ENCODE results near the gene ZBTB4.

ZBTB4 gene

DNA sequence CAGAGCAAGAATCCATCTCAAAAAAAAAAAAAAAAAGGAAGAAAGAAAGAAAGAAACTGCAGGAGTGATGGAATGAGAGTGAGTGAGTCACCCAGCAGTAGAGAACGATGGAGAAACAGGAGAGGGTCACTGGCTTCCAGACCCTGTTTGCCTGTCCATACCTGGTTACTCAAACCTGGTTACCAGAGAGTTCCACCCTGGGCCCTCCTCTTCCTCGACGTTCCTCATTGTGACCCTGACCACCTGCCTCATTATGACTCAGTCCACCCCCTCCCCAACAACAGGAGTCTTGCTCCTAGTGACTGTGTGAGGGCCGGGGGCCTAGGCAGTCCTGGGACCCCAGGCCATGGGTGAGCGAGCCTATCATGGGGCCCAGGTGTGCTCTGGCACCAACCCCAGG is 50.9 kb downstream of the ZBTB4 start, which contains the start of gene SPEM3:
Gene SPEM3 (plus strand): TSS at position 301 of the 400 bp plus-strand sequence. CDS start 46 bp downstream, at position 347.
- no peak within 1 kb of the TSS for H3K4me3 ChIP-seq (replicated peaks in 1 of 2; ENCODE audit: low read depth in 2 of 2, low read length in 2 of 2)
- TF ChIP-seq CTCF (IDR thresholded peaks at IDR 0.05; ENCODE audit: low read depth, low read length), result no peak
- no peak for DNase-seq (ENCODE audit: low read depth in 2 of 2)

GRCh38 chr17:7427549-7427948 is 51.9 kb downstream of the ZBTB4 start:
- no peak for TF ChIP-seq CTCF (IDR thresholded peaks at IDR 0.05; ENCODE audit: low read depth, low read length)
- no peak for DNase-seq (ENCODE audit: low read depth in 2 of 2)
- no peak overlapping the region for H3K4me3 ChIP-seq (replicated peaks in 1 of 2; ENCODE audit: low read depth in 2 of 2, low read length in 2 of 2)

DNA sequence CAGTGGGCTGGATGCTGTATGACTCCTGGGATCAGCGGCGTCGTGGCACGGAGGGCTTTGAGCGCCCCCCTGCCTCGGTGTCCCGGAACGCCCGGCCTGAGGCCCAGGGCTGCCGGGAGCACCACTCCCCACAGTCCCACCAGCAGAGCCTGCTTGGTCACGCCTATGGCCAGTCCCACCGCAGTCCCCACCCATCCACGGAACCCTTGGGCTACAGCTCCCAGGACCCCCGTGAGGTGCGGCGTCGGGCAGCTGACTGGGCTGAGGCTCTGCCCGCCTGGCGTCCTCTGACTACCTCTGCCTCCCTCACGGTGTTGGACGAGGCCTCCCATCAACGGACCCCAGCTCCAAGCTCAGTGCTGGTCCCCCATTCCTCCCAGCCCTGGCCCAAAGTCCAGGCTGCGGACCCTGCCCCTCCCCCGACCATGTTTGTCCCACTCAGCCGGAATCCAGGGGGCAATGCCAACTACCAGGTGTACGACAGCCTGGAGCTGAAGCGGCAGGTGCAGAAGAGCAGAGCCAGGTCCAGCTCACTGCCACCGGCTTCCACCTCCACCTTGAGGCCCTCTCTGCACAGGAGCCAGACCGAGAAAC is 52.4 kb downstream of the ZBTB4 start:
- DNase-seq (ENCODE audit: low read depth in 2 of 2), result no peak
- no peak overlapping the region for H3K4me3 ChIP-seq (replicated peaks in 1 of 2; ENCODE audit: low read depth in 2 of 2, low read length in 2 of 2)
- TF ChIP-seq CTCF (IDR thresholded peaks at IDR 0.05; ENCODE audit: low read depth, low read length), result no peak

DNA sequence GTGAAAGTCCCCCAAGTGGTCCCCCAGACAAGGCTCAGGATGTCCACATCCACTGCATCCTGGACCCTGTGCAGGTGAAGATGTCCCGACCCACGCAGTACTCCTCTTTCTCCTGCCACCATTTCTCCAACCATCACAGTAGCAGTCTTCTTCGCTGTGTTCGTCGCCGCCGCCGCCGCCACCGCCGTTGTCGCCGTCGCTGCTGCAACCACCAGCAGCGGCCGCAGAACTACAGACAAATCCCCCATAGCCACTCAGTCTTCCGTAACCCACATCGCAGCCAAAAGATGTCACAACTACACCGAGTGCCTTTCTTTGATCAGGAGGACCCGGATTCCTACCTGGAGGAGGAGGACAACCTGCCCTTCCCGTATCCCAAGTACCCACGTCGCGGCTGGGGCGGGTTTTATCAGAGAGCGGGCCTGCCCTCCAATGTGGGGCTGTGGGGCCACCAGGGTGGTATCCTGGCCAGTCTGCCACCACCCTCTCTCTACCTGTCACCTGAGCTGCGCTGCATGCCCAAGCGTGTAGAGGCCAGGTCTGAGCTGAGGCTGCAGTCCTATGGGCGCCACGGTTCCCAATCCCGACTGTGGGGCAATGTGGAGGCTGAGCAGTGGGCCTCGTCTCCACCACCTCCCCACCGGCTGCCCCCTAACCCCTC is 53.1 kb downstream of the ZBTB4 start:
- no peak for TF ChIP-seq CTCF (IDR thresholded peaks at IDR 0.05; ENCODE audit: low read depth, low read length)
- no peak overlapping the region for H3K4me3 ChIP-seq (replicated peaks in 1 of 2; ENCODE audit: low read depth in 2 of 2, low read length in 2 of 2)
- DNase-seq (ENCODE audit: low read depth in 2 of 2), result no peak

GRCh38 chr17:7425756-7426155 is 53.7 kb downstream of the ZBTB4 start:
- H3K4me3 ChIP-seq (replicated peaks in 1 of 2; ENCODE audit: low read depth in 2 of 2, low read length in 2 of 2), result no peak overlapping the region
- TF ChIP-seq CTCF (IDR thresholded peaks at IDR 0.05; ENCODE audit: low read depth, low read length), result no peak
- no peak for DNase-seq (ENCODE audit: low read depth in 2 of 2)

DNA sequence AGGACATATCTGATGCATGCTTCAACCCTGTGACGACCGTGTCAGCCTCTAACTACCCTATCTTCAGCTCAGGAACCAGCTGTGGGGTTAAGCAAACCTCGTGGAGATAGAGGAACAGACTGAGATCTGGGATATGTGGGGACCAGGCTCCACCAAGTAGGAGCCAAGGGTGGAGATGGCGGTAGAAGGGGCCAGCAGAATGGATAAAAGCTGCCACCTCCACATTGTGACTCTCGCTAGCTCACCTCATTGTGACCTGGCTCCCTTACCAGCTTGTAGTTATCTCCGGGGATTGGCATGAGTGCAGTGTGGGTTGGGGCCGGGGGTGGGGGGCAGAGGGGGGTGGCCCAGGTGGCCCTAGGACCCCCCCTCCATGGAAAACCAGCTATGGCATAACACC is 54.1 kb downstream of the ZBTB4 start, which contains the start of gene SPEM2:
Gene SPEM2 (plus strand): TSS at position 301 of the 400 bp plus-strand sequence. CDS start 73 bp downstream, at position 374.
- no peak for TF ChIP-seq CTCF (IDR thresholded peaks at IDR 0.05; ENCODE audit: low read depth, low read length)
- H3K4me3 ChIP-seq (replicated peaks in 1 of 2; ENCODE audit: low read depth in 2 of 2, low read length in 2 of 2), result no peak within 1 kb of the TSS
- DNase-seq (ENCODE audit: low read depth in 2 of 2), result no peak
